HepG2 (cell line): ENCODE measurements around the gene G6PC3. TPM values are rescaled to one million over a fixed set of nuclear protein-coding genes. Genes with fewer than 3 reads are reported as not detected.

Experiments used
- ARNT2 ChIP-seq: sonication (generic); formaldehyde crosslinking; IDR thresholded peaks from 2 replicates; pipeline ENCODE4 v1.8.0; 2022; ENCODE audit warnings: mild to moderate bottlenecking, low read depth, missing genetic modification reagents, moderate library complexity
- ETV5 ChIP-seq: IDR thresholded peaks from 2 replicates; pipeline ENCODE4 v1.6.1; 2018; ENCODE audit warnings: missing biosample characterization, missing genetic modification reagents, inconsistent platforms, borderline replicate concordance
- FOSL2 ChIP-seq: sonication (generic); formaldehyde crosslinking; IDR thresholded peaks from 2 replicates; pipeline ENCODE4 v1.4.0; 2020; ENCODE audit warnings: missing genetic modification reagents
- NCOA1 ChIP-seq: sonication (generic); formaldehyde crosslinking; IDR thresholded peaks from 2 replicates; pipeline ENCODE4 v1.9.0; 2021; ENCODE audit warnings: missing genetic modification reagents
- PCBP2 ChIP-seq: fragments of 200-400 bp; formaldehyde crosslinking; optimal IDR thresholded peaks from 2 replicates; pipeline ENCODE3; 2018; ENCODE audit warnings: low read length, low read depth; ENCODE audit not compliant: poor library complexity, severe bottlenecking
- PITX1 ChIP-seq: sonication (generic); formaldehyde crosslinking; IDR thresholded peaks from 2 replicates; pipeline ENCODE4 v1.5.1; 2020; ENCODE audit warnings: mild to moderate bottlenecking, missing genetic modification reagents
- PRMT3 ChIP-seq: sonication (generic); formaldehyde crosslinking; IDR thresholded peaks from 2 replicates; pipeline ENCODE4 v1.8.1; 2022; ENCODE audit warnings: low read depth, mild to moderate bottlenecking, moderate library complexity, missing genetic modification reagents, borderline replicate concordance
- RAD51 ChIP-seq: fragments of 450-650 bp; IDR thresholded peaks from 2 replicates; pipeline ENCODE4 v1.6.1; 2016; ENCODE audit warnings: borderline replicate concordance
- U2AF1 ChIP-seq: fragments of 200-400 bp; formaldehyde crosslinking; optimal IDR thresholded peaks from 2 replicates; pipeline ENCODE3; 2017; ENCODE audit warnings: mild to moderate bottlenecking, low read depth, low read length
- ZBTB2 ChIP-seq: sonication (generic); formaldehyde crosslinking; IDR thresholded peaks from 2 replicates; pipeline ENCODE4 v1.8.0; 2022; ENCODE audit warnings: low read depth, missing genetic modification reagents
- ZBTB26 ChIP-seq: IDR thresholded peaks from 2 replicates; pipeline ENCODE4 v1.6.1; 2016; ENCODE audit warnings: missing compliant biosample characterization, missing genetic modification reagents, borderline replicate concordance
- ZFP36L2 ChIP-seq: sonication (generic); formaldehyde crosslinking; IDR thresholded peaks from 2 replicates; pipeline ENCODE4 v1.4.0; 2020; ENCODE audit warnings: missing genetic modification reagents
- ZMAT3 ChIP-seq: sonication (generic); formaldehyde crosslinking; conservative IDR thresholded peaks from 2 replicates; pipeline ENCODE4 v1.7.0; 2021; ENCODE audit warnings: missing genetic modification reagents
- ZNF318 ChIP-seq: sonication (generic); formaldehyde crosslinking; IDR thresholded peaks from 2 replicates; pipeline ENCODE4 v1.4.0; 2020; ENCODE audit warnings: mild to moderate bottlenecking, missing genetic modification reagents
- ZNF576 ChIP-seq: sonication (generic); formaldehyde crosslinking; IDR thresholded peaks from 2 replicates; pipeline ENCODE4 v1.4.0; 2020; ENCODE audit warnings: mild to moderate bottlenecking, missing genetic modification reagents
- ZNF703 ChIP-seq: sonication (generic); formaldehyde crosslinking; IDR thresholded peaks from 2 replicates; pipeline ENCODE4 v1.5.1; 2020; ENCODE audit warnings: missing genetic modification reagents, mild to moderate bottlenecking, moderate library complexity, borderline replicate concordance
- polyA plus RNA-seq, 8 experiments: library from polyadenylated mRNA; depleted of rRNA in 3 of 8; stranded (reverse) in 7 of 8; unstranded in 1 of 8; fragments of >200 nt; fragmentation: Illumina TruSeq in 4 of 8; extraction: Trizol in 4 of 8; gene quantifications; 2 replicates each; pipeline versions ENCODE4 v1.2.1 to v1.2.3, GENCODE V29; 2011 to 2016; ENCODE audit warnings: low read depth in 4 of 8, missing spikeins in 1 of 8, mixed read lengths in 1 of 8; ENCODE audit not compliant: insufficient read depth in 1 of 8
- total RNA-seq, 5 experiments: library from RNA; depleted of rRNA; stranded (reverse); fragments of >200 nt; fragmentation: Illumina TruSeq; extraction: Trizol; gene quantifications; 2 replicates each; pipeline ENCODE4 v1.2.3, GENCODE V29; 2016; ENCODE audit warnings: low read depth in 1 of 5
- TF ChIP-seq, protein P1 (sequence below): sonication (generic); formaldehyde crosslinking; IDR thresholded peaks from 2 replicates; pipeline ENCODE4 v1.8.0; 2022; ENCODE audit warnings: mild to moderate bottlenecking, missing genetic modification reagents, moderate library complexity

G6PC3 gene
- total and polyA plus RNA-seq, 2 of the 13 experiments (the other 11 are each of a cell fraction or from before 2014, with no cell fraction given) = 38.5 to 75.8 TPM

- TF ChIP-seq, protein P1, sequence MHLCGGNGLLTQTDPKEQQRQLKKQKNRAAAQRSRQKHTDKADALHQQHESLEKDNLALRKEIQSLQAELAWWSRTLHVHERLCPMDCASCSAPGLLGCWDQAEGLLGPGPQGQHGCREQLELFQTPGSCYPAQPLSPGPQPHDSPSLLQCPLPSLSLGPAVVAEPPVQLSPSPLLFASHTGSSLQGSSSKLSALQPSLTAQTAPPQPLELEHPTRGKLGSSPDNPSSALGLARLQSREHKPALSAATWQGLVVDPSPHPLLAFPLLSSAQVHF (CRISPR knock-in tag) = no peak
- TF ChIP-seq ZNF318 (CRISPR knock-in tag) = no peak
- no peak for TF ChIP-seq ZBTB26 (CRISPR knock-in tag)
- TF ChIP-seq ZNF576 (CRISPR knock-in tag) = no peak
- no peak for TF ChIP-seq PRMT3 (CRISPR knock-in tag)
- TF ChIP-seq U2AF1 = no peak
- no peak for TF ChIP-seq ZFP36L2
- no peak for TF ChIP-seq RAD51
- no peak for TF ChIP-seq ETV5 (CRISPR knock-in tag)
- no peak for TF ChIP-seq ARNT2 (CRISPR knock-in tag)
- TF ChIP-seq PITX1 (CRISPR knock-in tag) = peak; percentile 29; the same call in 1 of the 2 replicates
- TF ChIP-seq NCOA1 (CRISPR knock-in tag) = no peak
- TF ChIP-seq FOSL2 = no peak; the same call in 1 of the 2 replicates
- TF ChIP-seq ZNF703 (CRISPR knock-in tag) = no peak
- TF ChIP-seq ZMAT3 (CRISPR knock-in tag) = no peak
- TF ChIP-seq PCBP2 = no peak
- TF ChIP-seq ZBTB2 (CRISPR knock-in tag) = no peak
These were observed 45.3 kb downstream of the G6PC3 start (continued) for GRCh38 chr17:44115585-44116415.
